Measurements from ENCODE around the gene CLASP2.
"Not testable (repeated sequence)": the region's sequence is repeated elsewhere in the genome, so short reads cannot be mapped to it uniquely, and the experiment has no call there.

CLASP2 gene

GRCh38 chr3:33541918-33542317, 176.1 kb downstream of the CLASP2 start:
- DNase-seq (ENCODE audit: low read depth), result no peak

DNA sequence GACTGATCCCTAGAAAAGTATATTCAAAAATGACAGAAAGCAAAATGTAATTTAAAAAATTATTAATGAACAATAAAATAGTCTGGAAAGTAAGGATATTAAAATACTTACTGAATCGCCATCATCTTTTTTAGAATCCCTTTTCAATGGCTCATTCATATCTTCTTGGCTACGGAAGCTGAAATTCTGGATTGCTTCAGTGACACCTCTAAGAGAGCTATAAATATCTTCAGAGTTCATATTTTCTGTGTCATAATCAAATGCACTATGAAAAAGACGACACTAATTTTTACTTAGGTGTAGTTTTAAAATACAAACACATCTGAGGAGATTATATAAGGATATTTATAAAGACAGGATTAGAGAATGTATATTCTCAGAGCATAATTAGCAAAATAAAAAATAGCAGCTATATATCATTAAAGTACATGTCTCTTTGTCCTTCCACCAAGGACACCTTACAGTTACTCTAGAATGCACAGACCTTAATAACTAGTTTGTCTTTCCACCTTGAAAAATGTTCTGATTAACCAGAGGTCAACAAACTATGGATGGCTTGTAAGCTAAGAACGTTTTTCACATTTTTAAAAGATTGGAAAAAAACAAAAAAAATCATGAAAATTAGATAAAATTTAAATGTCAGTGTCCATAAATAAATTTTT, 179.2 kb downstream of the CLASP2 start:
- no peak for DNase-seq (ENCODE audit: low read depth)

DNA sequence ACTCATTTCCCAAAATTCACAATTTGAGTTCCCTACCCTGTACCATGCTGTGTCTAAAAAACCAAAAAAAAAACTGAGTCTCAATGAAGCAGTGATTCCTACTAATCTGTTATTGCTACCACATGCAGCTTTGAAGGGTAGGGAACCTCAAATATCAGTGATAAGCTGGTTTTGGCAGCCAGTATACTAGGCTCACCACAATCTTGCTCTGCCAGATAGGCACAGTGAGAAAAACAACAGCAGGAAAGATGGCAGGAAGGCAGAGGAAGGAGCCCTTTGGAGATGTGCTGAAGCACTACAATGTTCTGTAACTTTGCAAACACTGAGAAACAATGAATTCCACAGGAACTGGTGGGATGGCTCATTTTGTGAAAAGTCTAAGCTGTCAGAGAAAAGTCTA, 180.9 kb downstream of the CLASP2 start:
- DNase-seq (ENCODE audit: low read depth), result peak; percentile 2

DNA sequence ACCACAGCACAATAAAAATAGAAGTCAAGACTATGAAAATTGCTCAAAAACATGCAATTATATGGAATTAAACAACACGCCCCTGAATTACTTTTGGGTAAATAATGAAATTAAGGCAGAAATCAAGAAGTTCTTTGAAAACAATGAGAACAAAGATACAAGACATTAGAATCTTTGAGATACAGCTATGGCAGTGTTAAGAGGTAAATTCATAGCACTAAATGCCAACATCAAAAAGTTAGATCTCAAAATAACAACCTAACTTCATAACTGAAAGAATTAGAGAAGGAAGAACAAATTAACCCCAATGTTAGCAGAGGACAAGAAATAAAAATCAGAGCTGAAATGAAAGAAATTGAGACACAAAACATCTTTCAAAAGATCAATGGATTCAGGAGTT, 191.3 kb downstream of the CLASP2 start:
- no peak for DNase-seq (ENCODE audit: low read depth)

- DNase-seq (ENCODE audit: low read depth), result no peak
Observed at GRCh38 chr3:33525232-33525631, 192.8 kb downstream of the CLASP2 start.

- DNase-seq (ENCODE audit: low read depth), result no peak
Observed at GRCh38 chr3:33523093-33523667, 194.9 kb downstream of the CLASP2 start.

DNA sequence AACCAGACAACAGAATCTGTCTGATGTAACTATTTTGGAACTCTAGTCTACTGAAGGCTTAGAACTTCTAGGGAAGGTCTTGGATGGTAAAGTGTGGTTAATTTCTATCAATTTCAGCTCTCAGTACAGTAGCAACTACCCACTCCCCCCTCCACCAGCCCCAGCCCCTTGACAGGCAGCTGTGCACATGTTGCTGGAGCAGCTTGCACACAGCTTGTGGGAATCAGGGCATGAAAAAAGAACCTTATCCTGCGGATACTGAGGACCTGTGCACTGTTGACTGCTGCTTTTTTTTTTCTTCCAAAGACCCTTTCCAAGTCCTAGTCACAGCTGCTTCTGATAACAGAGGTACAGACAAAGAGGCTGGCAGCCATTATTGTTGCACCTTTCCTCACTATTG, 196.3 kb downstream of the CLASP2 start:
- no peak for DNase-seq (ENCODE audit: low read depth)

GRCh38 chr3:33513262-33513863, 204.7 kb downstream of the CLASP2 start:
- DNase-seq (ENCODE audit: low read depth), result no peak

DNA sequence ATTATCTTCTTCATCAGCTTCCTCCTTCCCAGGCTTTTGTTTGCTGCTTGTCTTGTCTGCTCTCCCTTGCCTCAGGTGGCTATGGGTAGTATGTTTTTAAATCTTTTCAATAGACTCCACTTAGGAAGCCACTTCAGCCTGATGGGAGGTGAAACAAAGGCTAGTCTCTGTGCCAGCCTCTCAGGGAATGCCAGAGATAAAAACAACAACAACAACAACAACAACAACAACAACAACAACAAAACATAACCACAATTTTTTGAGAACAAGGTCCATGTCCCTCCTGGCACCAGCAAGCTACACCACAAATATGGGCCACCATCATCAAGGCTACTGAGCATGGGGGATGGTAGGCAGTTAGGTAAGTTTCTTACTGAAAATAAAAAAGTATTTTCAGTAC, 213.0 kb downstream of the CLASP2 start:
- no peak for DNase-seq (ENCODE audit: low read depth)

- no peak for DNase-seq (ENCODE audit: low read depth)
Observed at GRCh38 chr3:33496449-33496848, 221.6 kb downstream of the CLASP2 start.

DNA sequence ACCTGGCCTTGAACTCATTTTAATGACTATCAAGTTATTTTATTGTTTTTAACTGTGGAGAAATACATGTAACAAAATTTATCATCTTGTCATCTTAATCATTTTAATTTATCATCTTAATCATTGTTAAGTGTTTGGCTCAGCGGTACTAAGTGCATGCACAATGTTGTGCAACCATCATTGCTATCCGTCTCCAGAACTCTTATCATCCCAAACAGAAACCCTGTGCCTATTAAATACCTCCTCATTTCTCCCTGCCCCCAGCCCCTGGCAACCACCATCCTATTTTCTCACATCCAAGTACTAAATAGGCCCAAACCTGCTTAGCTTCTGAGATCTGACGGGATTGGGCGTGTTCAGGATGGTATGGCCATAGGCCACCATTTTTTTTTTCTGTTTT, 226.3 kb downstream of the CLASP2 start:
- peak; percentile 41 for DNase-seq (ENCODE audit: low read depth)

DNA sequence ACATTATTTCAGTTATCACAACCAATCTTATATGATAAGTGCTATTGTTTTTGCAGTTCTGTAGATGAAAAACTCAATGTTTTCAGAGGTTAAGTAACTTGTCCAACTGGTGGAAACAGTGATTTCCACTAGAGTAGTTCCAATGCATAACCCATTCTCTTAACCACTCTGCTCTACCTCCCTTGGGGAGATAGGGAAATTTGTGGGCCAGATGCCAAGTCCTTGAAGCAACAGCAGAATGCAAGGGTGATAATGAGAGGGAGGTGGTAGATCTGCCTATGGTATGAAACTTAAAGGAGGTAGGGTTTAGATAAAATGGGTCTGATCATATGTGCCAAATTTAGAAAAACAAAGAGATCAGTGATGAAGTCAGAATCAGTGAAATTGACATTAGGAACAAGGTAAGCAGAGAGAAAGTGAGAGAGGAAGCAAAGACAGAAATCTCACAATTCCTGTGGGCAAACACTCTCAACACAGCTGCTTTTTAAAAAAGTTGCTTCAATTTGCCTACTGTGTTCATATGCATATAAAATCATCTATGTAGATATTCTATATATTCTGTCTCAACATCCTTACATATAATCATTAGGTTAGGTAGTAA, 227.3 kb downstream of the CLASP2 start:
- no peak for DNase-seq (ENCODE audit: low read depth)

- peak; percentile 29 for DNase-seq (ENCODE audit: low read depth)
Observed at GRCh38 chr3:33488683-33489082, 229.4 kb downstream of the CLASP2 start.

DNA sequence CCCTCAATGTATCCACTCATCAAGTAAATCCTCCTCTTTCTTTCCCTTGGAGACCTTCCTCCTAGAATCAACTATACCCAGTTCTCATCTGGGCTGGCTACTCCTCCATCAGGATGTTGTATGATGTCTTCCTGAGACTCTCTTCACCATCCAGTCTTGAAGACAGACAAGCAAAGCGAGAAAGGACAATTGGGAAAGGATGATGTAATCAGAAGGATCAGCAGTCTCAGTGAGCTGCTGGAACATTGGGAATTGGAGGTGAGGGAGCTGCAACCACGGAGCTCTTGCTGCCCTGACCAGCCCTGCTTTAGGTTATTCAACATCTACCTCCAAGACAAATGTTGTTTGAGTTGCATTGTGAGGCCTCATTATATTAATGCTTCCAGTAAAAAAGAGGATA, 229.8 kb downstream of the CLASP2 start:
- no peak for DNase-seq (ENCODE audit: low read depth)

DNA sequence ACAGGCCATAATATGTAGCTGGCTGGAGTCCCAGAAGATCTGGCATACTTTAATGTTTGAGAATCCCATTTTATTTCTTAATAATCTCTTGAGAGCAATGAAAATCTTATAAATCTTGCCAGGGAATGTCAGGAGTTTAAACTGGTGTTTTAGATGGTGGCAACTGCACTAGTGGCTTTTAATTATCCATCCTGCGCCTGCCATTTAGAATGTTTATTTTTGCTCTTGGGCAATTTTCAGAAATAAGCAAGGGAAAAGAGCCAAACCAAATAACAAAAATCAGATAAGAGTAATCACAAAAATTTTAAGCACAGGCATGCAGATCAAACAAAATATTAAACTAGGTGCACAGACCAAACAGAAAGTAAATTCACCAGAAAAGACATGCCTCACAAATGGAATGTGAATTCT, 235.9 kb downstream of the CLASP2 start:
- no peak for DNase-seq (ENCODE audit: low read depth)

GRCh38 chr3:33474896-33475295, 243.2 kb downstream of the CLASP2 start:
- DNase-seq (ENCODE audit: low read depth), result no peak

- no peak for DNase-seq (ENCODE audit: low read depth)
Observed at GRCh38 chr3:33473813-33474212, 244.2 kb downstream of the CLASP2 start.

- DNase-seq (ENCODE audit: low read depth), result peak; percentile 14
Observed at GRCh38 chr3:33467786-33468185, 250.3 kb downstream of the CLASP2 start.

DNA sequence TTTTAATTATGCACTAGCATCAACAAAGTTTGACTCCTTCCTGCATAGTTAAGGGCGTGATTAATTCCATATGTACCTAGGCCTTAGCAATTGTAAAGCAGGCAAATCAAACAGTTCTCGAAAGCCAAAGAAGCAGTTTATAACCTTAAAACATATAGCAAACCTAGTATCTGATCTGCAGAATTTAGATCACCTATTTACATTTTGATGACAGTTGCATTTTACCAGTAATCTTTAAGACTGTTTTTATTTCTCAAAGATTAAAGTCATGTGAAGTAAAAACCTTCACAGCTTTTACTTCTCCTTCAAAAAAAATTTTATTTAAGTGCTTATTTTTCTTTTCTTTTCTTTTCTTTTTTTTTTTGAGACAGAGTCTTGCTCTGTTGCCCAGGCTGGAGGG, 257.0 kb downstream of the CLASP2 start:
- no peak for DNase-seq (ENCODE audit: low read depth)

- DNase-seq (ENCODE audit: low read depth), result not testable (repeated sequence)
Observed at GRCh38 chr3:33459577-33459976, 258.5 kb downstream of the CLASP2 start.

GRCh38 chr3:33458446-33458845, 259.6 kb downstream of the CLASP2 start:
- no peak for DNase-seq (ENCODE audit: low read depth)

GRCh38 chr3:33456756-33457155, 261.3 kb downstream of the CLASP2 start:
- DNase-seq (ENCODE audit: low read depth), result no peak

DNA sequence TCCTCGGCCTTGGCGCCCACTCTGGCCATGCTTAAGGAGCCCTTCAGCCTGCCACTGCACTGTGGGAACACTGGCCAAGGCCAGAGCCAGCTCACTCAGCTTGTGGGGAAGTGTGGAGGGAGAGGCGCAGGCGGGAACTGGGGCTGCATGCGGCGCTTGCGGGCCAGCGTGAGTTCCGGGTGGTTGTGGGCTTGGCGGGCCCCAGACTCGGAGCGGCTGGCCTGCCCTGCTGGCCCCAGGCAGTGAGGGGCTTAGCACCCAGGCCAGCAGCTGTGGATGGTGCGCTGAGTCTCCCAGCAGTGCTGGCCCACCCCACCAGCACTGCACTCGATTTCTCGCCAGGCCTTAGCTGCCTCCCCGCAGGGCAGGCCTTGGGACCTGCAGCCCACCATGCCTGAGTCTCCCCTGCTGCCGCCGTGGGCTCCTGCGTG, 264.7 kb downstream of the CLASP2 start:
- DNase-seq (ENCODE audit: low read depth), result no peak
